Measurements from ENCODE around the gene CYP2W1.
A peak's percentile ranks its signal among the peaks of the same experiment; 100 is the strongest.
"Not testable (repeated sequence)": the region's sequence is repeated elsewhere in the genome, so short reads cannot be mapped to it uniquely, and the experiment has no call there.

The CYP2W1 gene

GRCh38 chr7:938546-939185, 44.3 kb upstream of the CYP2W1 start:
- no peak for TF ChIP-seq CTCF (IDR thresholded peaks at IDR 0.05; ENCODE audit: low read depth, low read length)
- H3K4me3 ChIP-seq (replicated peaks in 1 of 2; ENCODE audit: low read depth in 2 of 2, low read length in 2 of 2), result no peak overlapping the region
- DNase-seq (ENCODE audit: low read depth in 2 of 2), result no peak

GRCh38 chr7:939843-940242, 43.1 kb upstream of the CYP2W1 start:
- no peak for TF ChIP-seq CTCF (IDR thresholded peaks at IDR 0.05; ENCODE audit: low read depth, low read length)

GRCh38 chr7:940599-941408, 42.2 kb upstream of the CYP2W1 start:
- TF ChIP-seq CTCF (IDR thresholded peaks at IDR 0.05; ENCODE audit: low read depth, low read length), result no peak
- no peak overlapping the region for H3K4me3 ChIP-seq (replicated peaks in 1 of 2; ENCODE audit: low read depth in 2 of 2, low read length in 2 of 2)
- DNase-seq (ENCODE audit: low read depth in 2 of 2), result peak in 1 of 2 donors; percentile 57

More at GRCh38 chr7:939843-940242, 43.1 kb upstream of the CYP2W1 start:
- H3K4me3 ChIP-seq (replicated peaks in 1 of 2; ENCODE audit: low read depth in 2 of 2, low read length in 2 of 2), result no peak overlapping the region
- DNase-seq (ENCODE audit: low read depth in 2 of 2), result no peak

GRCh38 chr7:943793-944192, 39.2 kb upstream of the CYP2W1 start:
- not testable (repeated sequence) for DNase-seq (ENCODE audit: low read depth in 2 of 2); H3K4me3 ChIP-seq (replicated peaks in 1 of 2; ENCODE audit: low read depth in 2 of 2, low read length in 2 of 2)

- no peak for DNase-seq (ENCODE audit: low read depth in 2 of 2)
- no peak for TF ChIP-seq CTCF (IDR thresholded peaks at IDR 0.05; ENCODE audit: low read depth, low read length)
- no peak overlapping the region for H3K4me3 ChIP-seq (replicated peaks in 1 of 2; ENCODE audit: low read depth in 2 of 2, low read length in 2 of 2)
Observed at GRCh38 chr7:944744-945143, 38.2 kb upstream of the CYP2W1 start.

GRCh38 chr7:945147-945555, 37.8 kb upstream of the CYP2W1 start:
- no peak for TF ChIP-seq CTCF (IDR thresholded peaks at IDR 0.05; ENCODE audit: low read depth, low read length)
- no peak for DNase-seq (ENCODE audit: low read depth in 2 of 2)
- no peak overlapping the region for H3K4me3 ChIP-seq (replicated peaks in 1 of 2; ENCODE audit: low read depth in 2 of 2, low read length in 2 of 2)

- no peak for TF ChIP-seq CTCF (IDR thresholded peaks at IDR 0.05; ENCODE audit: low read depth, low read length)
- DNase-seq (ENCODE audit: low read depth in 2 of 2), result no peak
- H3K4me3 ChIP-seq (replicated peaks in 1 of 2; ENCODE audit: low read depth in 2 of 2, low read length in 2 of 2), result no peak overlapping the region
Observed at GRCh38 chr7:945556-946255, 37.3 kb upstream of the CYP2W1 start.

Measured in cardiac fibroblast (primary cell).